HEK293 (cell line): ENCODE results near the gene FRS2.
A peak's percentile ranks its signal among the peaks of the same experiment; 100 is the strongest.

Experiments used
- CTCF ChIA-PET: fragments of 350-600 bp; formaldehyde crosslinking; extraction: SDS; loops from one replicate; lab custom pipeline; 2021; ENCODE audit warnings: antibody characterized with exemption; lab: Yijun Ruan, JAX
- POLR2A ChIA-PET: fragments of 300-600 bp; formaldehyde crosslinking; extraction: SDS; loops from one replicate; lab custom pipeline; 2020; ENCODE audit warnings: antibody characterized with exemption, inconsistent platforms; lab: Yijun Ruan, JAX
- H3K27ac ChIP-seq: fragments of 200-500 bp; sonication (Bioruptor generic); 2 replicates; pipeline ENCODE4 v1.5.1; 2014; ENCODE audit warnings: low read depth, low read length, control low read depth, inconsistent platforms; ENCODE audit errors: extremely low read depth
- H3K36me3 ChIP-seq, 2 experiments: fragments of 200-500 bp in 1 of 2; sonication (Bioruptor generic) in 1 of 2; 1 replicate in 1 of 2; 2 replicates in 1 of 2; pipeline ENCODE4 v1.5.1; 2014 to 2017; ENCODE audit warnings: inconsistent platforms in 2 of 2, low read length in 2 of 2; ENCODE audit not compliant: control insufficient read depth in 2 of 2, insufficient read depth in 1 of 2
- H3K4me1 ChIP-seq: fragments of 200-500 bp; sonication (Bioruptor generic); 2 replicates; pipeline ENCODE4 v1.5.1; 2014; ENCODE audit warnings: mild to moderate bottlenecking, low read length, inconsistent platforms; ENCODE audit not compliant: control insufficient read depth, insufficient read depth
- H3K4me3 ChIP-seq: 2 replicates; pipeline ENCODE4 v1.5.1; 2011; ENCODE audit warnings: low read depth, mild to moderate bottlenecking, control low read depth, low read length, moderate library complexity
- H3K9me3 ChIP-seq: fragments of 200-500 bp; sonication (Bioruptor generic); 2 replicates; pipeline ENCODE4 v1.5.1; 2014; ENCODE audit warnings: low read depth, low read length, inconsistent platforms; ENCODE audit not compliant: control insufficient read depth, insufficient read depth
- ELK4 ChIP-seq: IDR thresholded peaks from 2 replicates; pipeline ENCODE4 v1.6.1; 2011; ENCODE audit warnings: mild to moderate bottlenecking, low read depth, low read length, borderline replicate concordance
- GFI1B ChIP-seq: fragments of 450-650 bp; formaldehyde crosslinking; IDR thresholded peaks from 2 replicates; pipeline ENCODE4 v1.5.1; 2016; ENCODE audit warnings: missing biosample characterization, missing genetic modification characterization
- GLI2 ChIP-seq: fragments of 450-650 bp; formaldehyde crosslinking; IDR thresholded peaks from 2 replicates; pipeline ENCODE4; 2017; ENCODE audit warnings: missing biosample characterization, missing genetic modification characterization, low read depth, borderline replicate concordance
- HOXD13 ChIP-seq: sonication (generic); formaldehyde crosslinking; IDR thresholded peaks from 2 replicates; pipeline ENCODE4 v1.8.0; 2022; ENCODE audit warnings: missing genetic modification reagents, borderline replicate concordance
- INSM2 ChIP-seq: fragments of 450-650 bp; formaldehyde crosslinking; IDR thresholded peaks from 2 replicates; pipeline ENCODE4 v1.5.1; 2016; ENCODE audit warnings: missing biosample characterization, missing genetic modification characterization
- KLF7 ChIP-seq: fragments of 450-650 bp; formaldehyde crosslinking; IDR thresholded peaks from 2 replicates; pipeline ENCODE4 v1.5.1; 2016; ENCODE audit warnings: missing biosample characterization, missing genetic modification characterization, borderline replicate concordance
- PATZ1 ChIP-seq: fragments of 450-650 bp; formaldehyde crosslinking; IDR thresholded peaks from 2 replicates; pipeline ENCODE4 v1.5.1; 2016; ENCODE audit warnings: missing biosample characterization, missing genetic modification characterization
- REPIN1 ChIP-seq: fragments of 450-650 bp; formaldehyde crosslinking; IDR thresholded peaks from 2 replicates; pipeline ENCODE4 v1.5.1; 2017; ENCODE audit warnings: missing biosample characterization, missing genetic modification characterization, low read depth
- WT1 ChIP-seq: fragments of 450-650 bp; formaldehyde crosslinking; IDR thresholded peaks from 2 replicates; pipeline ENCODE4 v1.5.1; 2016; ENCODE audit warnings: missing biosample characterization, missing genetic modification characterization
- YY1 ChIP-seq: fragments of 450-650 bp; formaldehyde crosslinking; IDR thresholded peaks from 2 replicates; pipeline ENCODE4 v1.5.1; 2018; ENCODE audit warnings: missing biosample characterization, missing genetic modification characterization
- ZBTB20 ChIP-seq: fragments of 450-650 bp; formaldehyde crosslinking; IDR thresholded peaks from 2 replicates; pipeline ENCODE4 v1.5.1; 2016; ENCODE audit warnings: missing biosample characterization, missing genetic modification characterization
- ZFP37 ChIP-seq: fragments of 450-650 bp; formaldehyde crosslinking; IDR thresholded peaks from 2 replicates; pipeline ENCODE4 v1.5.1; 2016; ENCODE audit warnings: missing biosample characterization, missing genetic modification characterization
- ZFP69B ChIP-seq: fragments of 450-650 bp; formaldehyde crosslinking; IDR thresholded peaks from 2 replicates; pipeline ENCODE4 v1.5.1; 2016; ENCODE audit warnings: missing biosample characterization, missing genetic modification characterization
- ZIC2 ChIP-seq: fragments of 450-650 bp; formaldehyde crosslinking; IDR thresholded peaks from 2 replicates; pipeline ENCODE4 v1.5.1; 2016; ENCODE audit warnings: missing biosample characterization, missing genetic modification characterization
- ZNF10 ChIP-seq: fragments of 450-650 bp; formaldehyde crosslinking; IDR thresholded peaks from 2 replicates; pipeline ENCODE4 v1.5.1; 2017; ENCODE audit warnings: missing biosample characterization, missing genetic modification characterization
- ZNF112 ChIP-seq: fragments of 450-650 bp; formaldehyde crosslinking; IDR thresholded peaks from 2 replicates; pipeline ENCODE4 v1.5.0; 2017; ENCODE audit warnings: missing biosample characterization, missing genetic modification characterization
- ZNF155 ChIP-seq: fragments of 450-650 bp; formaldehyde crosslinking; IDR thresholded peaks from 2 replicates; pipeline ENCODE4 v1.5.1; 2016; ENCODE audit warnings: missing biosample characterization, missing genetic modification characterization
- ZNF2 ChIP-seq: fragments of 450-650 bp; formaldehyde crosslinking; IDR thresholded peaks from 2 replicates; pipeline ENCODE4 v1.5.1; 2016; ENCODE audit warnings: missing biosample characterization, missing genetic modification characterization
- ZNF324 ChIP-seq: fragments of 450-650 bp; formaldehyde crosslinking; IDR thresholded peaks from 2 replicates; pipeline ENCODE4 v1.5.1; 2016; ENCODE audit warnings: missing biosample characterization, missing genetic modification characterization
- ZNF335 ChIP-seq: fragments of 450-650 bp; formaldehyde crosslinking; conservative IDR thresholded peaks from 2 replicates; pipeline ENCODE4 v1.5.1; 2016; ENCODE audit warnings: missing biosample characterization, missing genetic modification characterization
- ZNF423 ChIP-seq: fragments of 450-650 bp; formaldehyde crosslinking; IDR thresholded peaks from 2 replicates; pipeline ENCODE4 v1.5.1; 2016; ENCODE audit warnings: missing biosample characterization, missing genetic modification characterization
- ZNF501 ChIP-seq: fragments of 450-650 bp; formaldehyde crosslinking; IDR thresholded peaks from 2 replicates; pipeline ENCODE4 v1.5.1; 2016; ENCODE audit warnings: missing biosample characterization, missing genetic modification characterization
- ZNF518A ChIP-seq: fragments of 450-650 bp; formaldehyde crosslinking; conservative IDR thresholded peaks from 2 replicates; pipeline ENCODE4 v1.5.1; 2016; ENCODE audit warnings: low read depth, missing biosample characterization, missing genetic modification characterization
- ZNF600 ChIP-seq: fragments of 450-650 bp; formaldehyde crosslinking; IDR thresholded peaks from 2 replicates; pipeline ENCODE4 v1.5.1; 2016; ENCODE audit warnings: missing biosample characterization, missing genetic modification characterization
- ZNF624 ChIP-seq: fragments of 450-650 bp; formaldehyde crosslinking; IDR thresholded peaks from 2 replicates; pipeline ENCODE4 v1.5.1; 2017; ENCODE audit warnings: missing biosample characterization, missing genetic modification characterization
- ZNF654 ChIP-seq: fragments of 450-650 bp; formaldehyde crosslinking; IDR thresholded peaks from 2 replicates; pipeline ENCODE4 v1.5.1; 2016; ENCODE audit warnings: low read depth, missing biosample characterization, missing genetic modification characterization
- ZNF76 ChIP-seq: fragments of 450-650 bp; formaldehyde crosslinking; IDR thresholded peaks from 2 replicates; pipeline ENCODE4; 2016; ENCODE audit warnings: low read depth, missing biosample characterization, missing genetic modification characterization, borderline replicate concordance
- ZNF792 ChIP-seq: fragments of 450-650 bp; formaldehyde crosslinking; IDR thresholded peaks from 2 replicates; pipeline ENCODE4 v1.5.1; 2016; ENCODE audit warnings: missing biosample characterization, missing genetic modification characterization

Gene FRS2

GRCh38 chr12:69585189-69586062 is 115.2 kb downstream of the FRS2 start, which contains the start of gene CCT2 (continued):
- TF ChIP-seq ZNF501 (peak; percentile 99), ELK4 (peak; percentile 78; the same call in 1 of the 2 replicates), ZNF518A (tag by site-specific recombination) (peak; percentile 68), ZIC2 (peak; percentile 29; the same call in 1 of the 2 replicates), HOXD13 (CRISPR knock-in tag) (0 out of 2 replicates have a peak, but pooled peaks have one; percentile 31), ZNF2 (tag by site-specific recombination) (peak; percentile 95), ZNF600 (tag by site-specific recombination) (peak; percentile 93), ZNF335 (tag by site-specific recombination) (peak; percentile 91), ZNF76 (tag by site-specific recombination) (peak; percentile 72), REPIN1 (peak; percentile 85), ZNF324 (tag by site-specific recombination) (peak; percentile 74; the same call in 1 of the 2 replicates), PATZ1 (tag by site-specific recombination) (peak; percentile 50), ZBTB20 (tag by site-specific recombination) (peak; percentile 78), ZFP69B (peak; percentile 74; the same call in 1 of the 2 replicates)

- Histone ChIP-seq H3K27ac (no peak overlapping the region), H3K4me3 (no peak overlapping the region), H3K4me1 (no peaks in the 10 kb centered on the region), H3K36me3 (peaks cover 72 to 75% of the 10 kb centered on the region in 2 experiments), H3K9me3 (no peaks in the 10 kb centered on the region)
- ChIA-PET CTCF (no interaction called here), POLR2A (interaction anchor here (1.2 kb wide), 1 partner anchor 12 kb away, joined by 3 read pairs; no protein-coding TSS in a partner anchor)
- TF ChIP-seq ZNF792 (tag by site-specific recombination), result no peak
- no peak for TF ChIP-seq ZNF155 (tag by site-specific recombination)
- no peak for TF ChIP-seq ZFP37 (tag by site-specific recombination)
- no peak for TF ChIP-seq ZNF10 (tag by site-specific recombination)
- TF ChIP-seq ZNF624 (tag by site-specific recombination), result no peak
- no peak for TF ChIP-seq GLI2 (tag by site-specific recombination)
- TF ChIP-seq WT1 (tag by site-specific recombination), result no peak
- no peak for TF ChIP-seq ZNF112
- TF ChIP-seq ZNF654 (tag by site-specific recombination), result no peak
- no peak for TF ChIP-seq ZBTB20 (tag by site-specific recombination)
- no peak for TF ChIP-seq YY1 (tag by site-specific recombination)
- TF ChIP-seq ZNF423, result no peak
- no peak for TF ChIP-seq INSM2
- TF ChIP-seq KLF7 (tag by site-specific recombination), result no peak
- no peak for TF ChIP-seq GFI1B
- no peak for TF ChIP-seq HOXD13 (CRISPR knock-in tag)
These were observed 118.3 kb downstream of the FRS2 start for GRCh38 chr12:69588527-69588926.
